ENCODE data around the gene EIF5A.
"Not testable (repeated sequence)": the region's sequence is repeated elsewhere in the genome, so short reads cannot be mapped to it uniquely, and the experiment has no call there.

Gene EIF5A

GRCh38 chr17:7332600-7333069 is 25.2 kb downstream of the EIF5A start:
- DNase-seq, result peak in 4 of 6 experiments; percentile 34 to 60 (median 54)

- no peak for DNase-seq
Observed at GRCh38 chr17:7334938-7335538, 27.6 kb downstream of the EIF5A start.

GRCh38 chr17:7335765-7336164 is 28.3 kb downstream of the EIF5A start:
- not testable (repeated sequence) for DNase-seq

GRCh38 chr17:7336240-7337175 is 29.1 kb downstream of the EIF5A start, which contains the start of gene ACAP1:
TSS of gene ACAP1 (plus strand) at chr17:7336529. CDS start at chr17:7336735, 206 bp downstream.
- DNase-seq, result peak; percentile 69 to 83 (median 78)

GRCh38 chr17:7337600-7337999 is 30.2 kb downstream of the EIF5A start:
- DNase-seq, result not testable (repeated sequence)

GRCh38 chr17:7340179-7340578 is 32.8 kb downstream of the EIF5A start:
- no peak for DNase-seq

GRCh38 chr17:7341842-7342241 is 34.4 kb downstream of the EIF5A start:
- no peak for DNase-seq

GRCh38 chr17:7343250-7343649 is 35.8 kb downstream of the EIF5A start:
- no peak for DNase-seq

GRCh38 chr17:7346761-7347614 is 39.6 kb downstream of the EIF5A start:
- DNase-seq, result no peak

- DNase-seq, result no peak
Observed at GRCh38 chr17:7347630-7348477, 40.4 kb downstream of the EIF5A start.

- DNase-seq, result no peak
Observed at GRCh38 chr17:7348478-7349242, 41.2 kb downstream of the EIF5A start.

GRCh38 chr17:7351665-7352502 is 44.5 kb downstream of the EIF5A start, which contains the start of gene KCTD11:
TSS of gene KCTD11 (plus strand) at chr17:7352162.
- DNase-seq, result peak; percentile 34 to 72 (median 63)

- DNase-seq, result no peak
Observed at GRCh38 chr17:7352503-7352889, 45.1 kb downstream of the EIF5A start.

GRCh38 chr17:7352910-7353635 is 45.6 kb downstream of the EIF5A start:
- DNase-seq, result no peak

- DNase-seq, result no peak
Observed at GRCh38 chr17:7354262-7354843, 46.9 kb downstream of the EIF5A start.

GRCh38 chr17:7355053-7355452 is 47.6 kb downstream of the EIF5A start, which contains the start of gene TMEM95:
TSS of gene TMEM95 (plus strand) at chr17:7355156. CDS start at chr17:7355205, 49 bp downstream.
- DNase-seq, result no peak

GRCh38 chr17:7355573-7355972 is 48.1 kb downstream of the EIF5A start:
- no peak for DNase-seq

- DNase-seq, result peak; percentile 67 to 85 (median 76)
Observed at GRCh38 chr17:7356072-7356549, 48.7 kb downstream of the EIF5A start.

- DNase-seq, result no peak
Observed at GRCh38 chr17:7356756-7357155, 49.3 kb downstream of the EIF5A start.
